Measurements from ENCODE around the gene SH3GL3. TPM values are rescaled to one million over a fixed set of nuclear protein-coding genes. Genes with fewer than 3 reads are reported as not detected.

The SH3GL3 gene
- total and polyA plus RNA-seq, 2 of the 8 experiments (the other 6 are each of a cell fraction or from before 2014, with no cell fraction given): 14.1 to 19.1 TPM

- H3K4me3 ChIP-seq (ENCODE audit: extremely low read depth in 1 of 4, insufficient read depth in 2 of 4, low read depth in 3 of 4, low read length in 4 of 4): no peak overlapping the region
- H3K23me2 ChIP-seq (ENCODE audit: low read depth, low read length): no peaks in the 10 kb centered on the region
- 80% methylated on average over 3 of the region's 3 CpGs; no CpG with 5 or more reads in 1 of the 2 experiments for WGBS, 2 experiments (ENCODE audit: extremely low coverage in 1 of 2, insufficient coverage in 1 of 2, insufficient read length in 1 of 2, insufficient replicate concordance in 2 of 2, low coverage in 1 of 2, low lambda C conversion rate in 2 of 2, missing lambda C conversion rate in 1 of 2)
- no peak overlapping the region for H3K27ac ChIP-seq (ENCODE audit: low read depth, low read length)
- H3K4me2 ChIP-seq (ENCODE audit: insufficient read depth in 1 of 2, low read depth in 2 of 2, low read length in 2 of 2): no peak overlapping the region
- no peak overlapping the region for H2BK120ac ChIP-seq (replicated peaks; ENCODE audit: low read depth, low read length)
- H4K5ac ChIP-seq (ENCODE audit: insufficient read length, low read depth, low read length): no peak overlapping the region
- H4K8ac ChIP-seq (ENCODE audit: extremely low read depth, insufficient read depth, low read length): no peak overlapping the region
- H2AFZ ChIP-seq (ENCODE audit: low read length): no peak overlapping the region
- H3K27me3 ChIP-seq (replicated peaks in 1 of 4; ENCODE audit: control insufficient read depth in 3 of 4, extremely low read depth in 1 of 4, insufficient read depth in 3 of 4, low read length in 3 of 4): no peaks in the 10 kb centered on the region
- FAIRE-seq (no peak), DNase-seq (ENCODE audit: low read depth in 1 of 2, low spot score in 2 of 2) (no peak)
- no peaks in the 10 kb centered on the region for H3K79me1 ChIP-seq (ENCODE audit: low read depth, low read length)
- H2BK15ac ChIP-seq (ENCODE audit: low read length): no peak overlapping the region
- no peak overlapping the region for H4K91ac ChIP-seq (replicated peaks; ENCODE audit: insufficient read length, low read length)
- H3K4me1 ChIP-seq (replicated peaks in 1 of 4; ENCODE audit: control insufficient read depth in 3 of 4, insufficient read depth in 4 of 4, low read length in 3 of 4): no peaks in the 10 kb centered on the region
- H3K36me3 ChIP-seq (ENCODE audit: control insufficient read depth in 2 of 4, insufficient read depth in 4 of 4, low read length in 3 of 4): no peaks in the 10 kb centered on the region
- H3K79me2 ChIP-seq (ENCODE audit: control insufficient read depth in 1 of 2, insufficient read depth in 2 of 2, low read length in 2 of 2): no peaks in the 10 kb centered on the region
- H4K20me1 ChIP-seq (replicated peaks in 1 of 2; ENCODE audit: control insufficient read depth in 1 of 2, insufficient read depth in 2 of 2, low read length in 2 of 2): peaks cover 0 to 3% of the 10 kb centered on the region in 2 experiments
- H2BK20ac ChIP-seq (ENCODE audit: low read length): no peak overlapping the region
- H2AK5ac ChIP-seq (ENCODE audit: low read depth, low read length): no peak overlapping the region
- no peak overlapping the region for H2BK12ac ChIP-seq (ENCODE audit: low read depth, low read length)
- H3K4ac ChIP-seq (replicated peaks; ENCODE audit: insufficient read length, low read depth, low read length): no peak overlapping the region
- no peak overlapping the region for H3K9ac ChIP-seq (replicated peaks in 1 of 4; ENCODE audit: extremely low read depth in 1 of 4, low read depth in 3 of 4, low read length in 3 of 4)
- H3K23ac ChIP-seq (ENCODE audit: insufficient read length): no peak overlapping the region
- no peak overlapping the region for H3K14ac ChIP-seq (ENCODE audit: insufficient read length)
- H3K18ac ChIP-seq (ENCODE audit: extremely low read depth, low read length): no peak overlapping the region
- no peaks in the 10 kb centered on the region for H3K9me3 ChIP-seq (ENCODE audit: insufficient read depth in 2 of 2, low read depth in 1 of 2, low read length in 1 of 2)
- ChIA-PET POLR2A (ENCODE audit: partially characterized antibody) (no interaction called here), CTCF (ENCODE audit: partially characterized antibody) (interaction anchor here (1.0 to 15.4 kb wide), 26 partner anchors 8 to 469 kb away, joined by 3 to 245 read pairs (median 4); no protein-coding TSS in a partner anchor)
- no peak overlapping the region for H2BK5ac ChIP-seq (ENCODE audit: low read depth, low read length)
- H3K56ac ChIP-seq (replicated peaks; ENCODE audit: insufficient read length, low read depth, low read length): no peak overlapping the region
- TF ChIP-seq TAF1 (IDR thresholded peaks at IDR 0.05; ENCODE audit: low read depth, low read length): no peak
- no peak for TF ChIP-seq MAX (IDR thresholded peaks at IDR 0.05)
- no peak for TF ChIP-seq FOSL1 (IDR thresholded peaks at IDR 0.05; ENCODE audit: insufficient read depth, low read depth, low read length)
- TF ChIP-seq ATF2 (IDR thresholded peaks at IDR 0.05; ENCODE audit: low read length): no peak
- TF ChIP-seq CTCF (IDR thresholded peaks at IDR 0.05; ENCODE audit: control extremely low read depth in 1 of 3, insufficient read depth in 1 of 3, low read depth in 1 of 3, low read length in 3 of 3): no peak
- TF ChIP-seq ZNF274 (IDR thresholded peaks at IDR 0.05; ENCODE audit: borderline replicate concordance, extremely low read depth, low read length): no peak
- no peak for TF ChIP-seq SRF (IDR thresholded peaks at IDR 0.05; ENCODE audit: low read depth, low read length)
- no peak for TF ChIP-seq POU5F1 (IDR thresholded peaks at IDR 0.05; ENCODE audit: low read depth, low read length)
- no peak for TF ChIP-seq CREB1 (IDR thresholded peaks at IDR 0.05)
Observed at GRCh38 chr15:83565138-83565537, 118.0 kb downstream of the SH3GL3 start.

All from H1 (cell line).